ENCODE measurements around the gene SMIM27. TPM values are rescaled to one million over a fixed set of nuclear protein-coding genes. Genes with fewer than 3 reads are reported as not detected.
A peak's percentile ranks its signal among the peaks of the same experiment; 100 is the strongest.

The SMIM27 gene
- total RNA-seq, 2 donors from 2014 or later = 4.1 to 4.6 TPM

- Histone ChIP-seq H3K27ac (no peak overlapping the region), H3K36me3 (peaks cover 22% of the 10 kb centered on the region), H3K9me3 (no peaks in the 10 kb centered on the region), H3K4me1 (ENCODE audit: control insufficient read depth in 1 of 2, low read depth in 2 of 2) (peaks cover 12 to 26% of the 10 kb centered on the region in 2 donors), H3K27me3 (replicated peaks; ENCODE audit: insufficient read depth) (no peaks in the 10 kb centered on the region), H3K4me3 (no peak overlapping the region)
- no peak for ATAC-seq (ENCODE audit: insufficient number of reproducible peaks, low FRiP score, low read depth)
- no peak for TF ChIP-seq CTCF (IDR thresholded peaks at IDR 0.05)
- DNase-seq (ENCODE audit: low spot score) = no peak
Observed at GRCh38 chr9:32570262-32570661, 18.1 kb downstream of the SMIM27 start.

- no peak for DNase-seq (ENCODE audit: low spot score)
Observed at GRCh38 chr9:32571969-32572899, 20.1 kb downstream of the SMIM27 start.

GRCh38 chr9:32572900-32573523, 20.9 kb downstream of the SMIM27 start, which contains the start of gene NDUFB6:
TSS of gene NDUFB6 (minus strand) at chr9:32573159. CDS start at chr9:32573060, 99 bp downstream.
- peaks cover 12 to 26% of the 10 kb centered on the region in 2 donors for H3K4me1 ChIP-seq (ENCODE audit: control insufficient read depth in 1 of 2, low read depth in 2 of 2)
- peak within 1 kb of the TSS; percentile 92 for H3K4me3 ChIP-seq
- H3K9me3 ChIP-seq = no peaks in the 10 kb centered on the region
- DNase-seq (ENCODE audit: low spot score) (peak; percentile 81), ATAC-seq (ENCODE audit: insufficient number of reproducible peaks, low FRiP score, low read depth) (peak; percentile 82)
- no peaks in the 10 kb centered on the region for H3K36me3 ChIP-seq
- no peak for TF ChIP-seq CTCF (IDR thresholded peaks at IDR 0.05)
- no peaks in the 10 kb centered on the region for H3K27me3 ChIP-seq (replicated peaks; ENCODE audit: insufficient read depth)
- H3K27ac ChIP-seq = peak within 1 kb of the TSS; percentile 86 to 90

More at GRCh38 chr9:32571969-32572899, 20.1 kb downstream of the SMIM27 start:
- peak; percentile 23 for ATAC-seq (ENCODE audit: insufficient number of reproducible peaks, low FRiP score, low read depth)
- Histone ChIP-seq H3K27ac (peak overlapping the region; percentile 86 to 90), H3K9me3 (no peaks in the 10 kb centered on the region), H3K36me3 (peaks cover 5% of the 10 kb centered on the region), H3K4me1 (ENCODE audit: control insufficient read depth in 1 of 2, low read depth in 2 of 2) (peaks cover 12 to 26% of the 10 kb centered on the region in 2 donors), H3K27me3 (replicated peaks; ENCODE audit: insufficient read depth) (no peaks in the 10 kb centered on the region), H3K4me3 (peak overlapping the region; percentile 92)
- TF ChIP-seq CTCF (IDR thresholded peaks at IDR 0.05) = peak; percentile 36

- TF ChIP-seq CTCF (IDR thresholded peaks at IDR 0.05) = no peak
- no peak for DNase-seq (ENCODE audit: low spot score)
- ATAC-seq (ENCODE audit: insufficient number of reproducible peaks, low FRiP score, low read depth) = no peak
- Histone ChIP-seq H3K36me3 (no peaks in the 10 kb centered on the region), H3K4me3 (peak overlapping the region; percentile 92), H3K9me3 (no peaks in the 10 kb centered on the region), H3K4me1 (ENCODE audit: control insufficient read depth in 1 of 2, low read depth in 2 of 2) (peaks cover 12 to 26% of the 10 kb centered on the region in 2 donors), H3K27me3 (replicated peaks; ENCODE audit: insufficient read depth) (no peaks in the 10 kb centered on the region), H3K27ac (peak overlapping the region; percentile 86 to 90)
Observed at GRCh38 chr9:32573821-32574220, 21.7 kb downstream of the SMIM27 start.

GRCh38 chr9:32574858-32575257, 22.7 kb downstream of the SMIM27 start:
- Histone ChIP-seq H3K36me3 (no peaks in the 10 kb centered on the region), H3K27me3 (replicated peaks; ENCODE audit: insufficient read depth) (no peaks in the 10 kb centered on the region), H3K27ac (no peak overlapping the region), H3K4me1 (ENCODE audit: control insufficient read depth in 1 of 2, low read depth in 2 of 2) (peaks cover 12 to 26% of the 10 kb centered on the region in 2 donors), H3K4me3 (no peak overlapping the region), H3K9me3 (no peaks in the 10 kb centered on the region)
- ATAC-seq (ENCODE audit: insufficient number of reproducible peaks, low FRiP score, low read depth) (no peak), DNase-seq (ENCODE audit: low spot score) (no peak)
- no peak for TF ChIP-seq CTCF (IDR thresholded peaks at IDR 0.05)
